ENCODE results near the gene MAN2B2. TPM values are rescaled to one million over a fixed set of nuclear protein-coding genes. Genes with fewer than 3 reads are reported as not detected.

MAN2B2 gene
- total and polyA plus RNA-seq, 2 of the 8 experiments (the other 6 are each of a cell fraction or from before 2014, with no cell fraction given), result 3.3 to 4.0 TPM

DNA sequence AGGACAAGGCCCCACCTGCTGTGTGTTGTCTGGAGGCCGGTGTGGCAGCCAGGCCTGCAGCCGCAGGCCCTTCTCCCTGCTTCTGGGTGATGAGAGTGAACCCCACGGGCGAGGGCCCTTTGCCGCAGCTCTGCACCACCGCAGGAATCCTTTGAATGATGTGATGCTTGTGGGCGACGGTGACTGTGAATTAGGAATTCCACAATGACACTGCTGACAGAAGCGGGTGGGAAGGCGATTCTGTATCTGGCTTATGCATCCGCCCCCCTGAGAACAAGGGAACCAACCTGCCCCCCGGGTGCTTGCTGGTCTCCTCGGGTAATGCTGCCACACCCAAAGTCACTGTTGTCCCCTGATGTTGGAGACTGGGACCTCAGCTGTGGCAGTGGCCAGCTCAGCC is 19.5 kb upstream of the MAN2B2 start:
- POLR2A ChIA-PET (ENCODE audit: partially characterized antibody), result no interaction called here
- H3K18ac ChIP-seq (ENCODE audit: extremely low read depth, low read length), result no peak overlapping the region
- no peak overlapping the region for H3K9ac ChIP-seq (replicated peaks in 1 of 4; ENCODE audit: extremely low read depth in 1 of 4, low read depth in 3 of 4, low read length in 3 of 4)
- no peak overlapping the region for H3K23ac ChIP-seq (ENCODE audit: insufficient read length)
- no peak for DNase-seq (ENCODE audit: low read depth in 1 of 2, low spot score in 2 of 2)
- H3K9me3 ChIP-seq (ENCODE audit: insufficient read depth in 2 of 2, low read depth in 1 of 2, low read length in 1 of 2), result peaks cover 2 to 4% of the 10 kb centered on the region in 2 experiments; a peak in 2 of 4 replicates
- H3K56ac ChIP-seq (replicated peaks; ENCODE audit: insufficient read length, low read depth, low read length), result no peak overlapping the region
- no peak overlapping the region for H4K91ac ChIP-seq (replicated peaks; ENCODE audit: insufficient read length, low read length)
- no peak overlapping the region for H2BK20ac ChIP-seq (ENCODE audit: low read length)
- no peak overlapping the region for H4K8ac ChIP-seq (ENCODE audit: extremely low read depth, insufficient read depth, low read length)
- CTCF ChIA-PET (ENCODE audit: partially characterized antibody), result no interaction called here
- H3K27me3 ChIP-seq (replicated peaks in 1 of 4; ENCODE audit: control insufficient read depth in 3 of 4, extremely low read depth in 1 of 4, insufficient read depth in 3 of 4, low read length in 3 of 4), result peaks cover 0 to 28% (median 7%) of the 10 kb centered on the region in 4 experiments; a peak in 5 of 7 replicates
- H2AK5ac ChIP-seq (ENCODE audit: low read depth, low read length), result no peak overlapping the region
- no peak overlapping the region for H2BK12ac ChIP-seq (ENCODE audit: low read depth, low read length)
- H3K27ac ChIP-seq (ENCODE audit: low read depth, low read length), result no peak overlapping the region
- H4K20me1 ChIP-seq (replicated peaks in 1 of 2; ENCODE audit: control insufficient read depth in 1 of 2, insufficient read depth in 2 of 2, low read length in 2 of 2), result peaks cover 0 to 2% of the 10 kb centered on the region in 2 experiments
- no peak overlapping the region for H4K5ac ChIP-seq (ENCODE audit: insufficient read length, low read depth, low read length)
- 84% methylated on average over 11 of the region's 13 CpGs; no CpG with 5 or more reads in 1 of the 2 experiments for WGBS, 2 experiments (ENCODE audit: extremely low coverage in 1 of 2, insufficient coverage in 1 of 2, insufficient read length in 1 of 2, insufficient replicate concordance in 2 of 2, low coverage in 1 of 2, low lambda C conversion rate in 2 of 2, missing lambda C conversion rate in 1 of 2)
- H2AFZ ChIP-seq (ENCODE audit: low read length), result no peak overlapping the region
- FAIRE-seq, result no peak
- no peak overlapping the region for H3K4ac ChIP-seq (replicated peaks; ENCODE audit: insufficient read length, low read depth, low read length)
- no peaks in the 10 kb centered on the region for H3K23me2 ChIP-seq (ENCODE audit: low read depth, low read length)
- H2BK15ac ChIP-seq (ENCODE audit: low read length), result no peak overlapping the region
- no peak overlapping the region for H3K14ac ChIP-seq (ENCODE audit: insufficient read length)
- H2BK5ac ChIP-seq (ENCODE audit: low read depth, low read length), result no peak overlapping the region
- H3K79me2 ChIP-seq (ENCODE audit: control insufficient read depth in 1 of 2, insufficient read depth in 2 of 2, low read length in 2 of 2), result no peaks in the 10 kb centered on the region
- no peaks in the 10 kb centered on the region for H3K4me1 ChIP-seq (replicated peaks in 1 of 4; ENCODE audit: control insufficient read depth in 3 of 4, insufficient read depth in 4 of 4, low read length in 3 of 4)
- H3K4me3 ChIP-seq (ENCODE audit: extremely low read depth in 1 of 4, insufficient read depth in 2 of 4, low read depth in 3 of 4, low read length in 4 of 4), result no peak overlapping the region
- H2BK120ac ChIP-seq (replicated peaks; ENCODE audit: low read depth, low read length), result no peak overlapping the region
- no peaks in the 10 kb centered on the region for H3K79me1 ChIP-seq (ENCODE audit: low read depth, low read length)
- no peaks in the 10 kb centered on the region for H3K36me3 ChIP-seq (ENCODE audit: control insufficient read depth in 2 of 4, insufficient read depth in 4 of 4, low read length in 3 of 4)
- no peak overlapping the region for H3K4me2 ChIP-seq (ENCODE audit: insufficient read depth in 1 of 2, low read depth in 2 of 2, low read length in 2 of 2)
- TF ChIP-seq CTBP2 (IDR thresholded peaks at IDR 0.05; ENCODE audit: borderline replicate concordance, insufficient read depth, insufficient read length, low read length), result no peak
- no peak for TF ChIP-seq FOSL1 (IDR thresholded peaks at IDR 0.05; ENCODE audit: insufficient read depth, low read depth, low read length)

Data from H1 (cell line).